ENCODE measurements around the gene LMF2.
A peak's percentile ranks its signal among the peaks of the same experiment; 100 is the strongest.

LMF2 gene

DNA sequence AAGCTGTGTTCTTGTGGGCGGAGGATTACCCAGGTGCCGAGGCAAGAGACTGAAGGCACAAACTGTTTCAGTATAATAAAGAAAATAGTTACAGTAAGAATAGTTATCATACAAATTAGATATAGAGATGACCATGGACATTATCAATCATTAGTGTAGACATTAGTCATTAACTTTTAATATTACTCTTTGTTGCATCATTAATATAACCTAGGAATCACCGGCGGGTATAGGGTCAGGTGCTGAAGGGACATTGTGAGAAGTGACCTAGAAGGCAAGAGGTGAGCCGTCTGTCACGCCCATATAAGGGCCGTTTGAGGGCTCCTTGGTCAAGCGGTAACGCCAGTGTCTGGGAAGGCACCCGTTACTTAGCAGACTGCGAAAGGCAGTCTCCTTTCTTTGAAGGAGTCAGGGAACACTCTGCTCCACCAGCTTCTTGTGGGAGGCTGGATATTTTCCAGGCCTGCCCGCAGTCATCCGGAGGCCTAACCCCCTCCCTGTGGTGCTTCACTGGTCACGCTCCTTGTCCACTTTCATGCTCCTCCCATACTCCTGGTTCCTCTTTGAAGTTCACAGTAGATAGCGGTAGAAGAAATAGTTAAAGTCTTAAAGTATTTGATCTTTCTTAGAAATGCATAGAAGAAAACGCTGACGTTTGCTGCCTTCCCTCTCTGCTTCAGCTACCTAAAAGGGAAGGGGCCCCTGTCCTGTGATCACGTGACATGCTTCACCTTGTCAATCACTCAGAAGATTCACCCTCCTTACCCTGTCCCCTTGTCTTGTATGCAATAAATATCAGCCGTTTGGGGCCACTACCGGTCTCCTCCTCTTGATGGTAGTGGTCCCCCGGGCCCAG lies 26.6 kb upstream of the LMF2 start:
- peak; percentile 68 for DNase-seq

DNA sequence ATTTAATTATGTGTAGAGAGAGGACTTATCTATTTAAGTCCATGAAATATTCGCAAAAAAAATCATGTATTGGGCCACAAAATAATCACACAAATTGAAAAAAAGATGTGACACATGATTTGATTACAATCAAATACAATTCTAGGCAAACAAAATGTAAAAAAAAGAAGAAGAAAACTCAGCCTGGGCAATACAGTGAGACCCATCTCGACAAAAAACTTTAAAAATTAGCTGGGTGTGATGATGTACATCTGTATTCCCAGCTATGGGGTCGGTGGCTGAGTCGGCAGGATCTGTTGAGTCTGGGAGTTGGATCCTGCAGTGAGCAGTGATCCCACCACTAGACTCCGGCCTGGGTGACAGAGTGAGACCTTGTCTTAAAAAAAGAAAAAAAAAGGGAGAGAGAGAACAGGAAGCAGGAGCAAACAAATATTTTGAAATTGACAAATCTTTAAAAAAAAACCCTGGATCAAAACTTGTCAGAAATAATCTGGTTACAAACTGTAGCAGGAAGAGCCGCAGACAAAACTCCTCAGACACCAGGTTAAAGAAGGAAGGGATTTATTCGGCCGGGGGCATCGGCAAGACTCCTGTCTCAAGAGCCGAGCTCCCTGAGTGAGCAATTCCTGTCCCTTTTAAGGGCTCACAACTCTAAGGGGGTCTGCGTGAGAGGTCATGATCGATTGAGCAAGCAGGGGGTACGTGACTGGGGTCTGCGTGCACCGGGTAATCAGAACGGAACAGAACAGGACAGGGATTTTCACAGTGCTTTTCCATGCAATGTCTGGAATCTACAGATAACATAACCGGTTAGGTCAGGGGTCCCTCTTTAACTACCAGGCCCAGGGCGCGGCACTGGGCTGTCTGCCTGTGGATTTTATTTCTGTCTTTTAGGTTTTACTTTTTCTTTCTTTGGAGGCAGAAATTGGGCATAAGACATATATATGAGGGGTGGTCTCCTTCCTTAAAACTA lies 25.6 kb upstream of the LMF2 start:
- peak; percentile 57 for DNase-seq

DNA sequence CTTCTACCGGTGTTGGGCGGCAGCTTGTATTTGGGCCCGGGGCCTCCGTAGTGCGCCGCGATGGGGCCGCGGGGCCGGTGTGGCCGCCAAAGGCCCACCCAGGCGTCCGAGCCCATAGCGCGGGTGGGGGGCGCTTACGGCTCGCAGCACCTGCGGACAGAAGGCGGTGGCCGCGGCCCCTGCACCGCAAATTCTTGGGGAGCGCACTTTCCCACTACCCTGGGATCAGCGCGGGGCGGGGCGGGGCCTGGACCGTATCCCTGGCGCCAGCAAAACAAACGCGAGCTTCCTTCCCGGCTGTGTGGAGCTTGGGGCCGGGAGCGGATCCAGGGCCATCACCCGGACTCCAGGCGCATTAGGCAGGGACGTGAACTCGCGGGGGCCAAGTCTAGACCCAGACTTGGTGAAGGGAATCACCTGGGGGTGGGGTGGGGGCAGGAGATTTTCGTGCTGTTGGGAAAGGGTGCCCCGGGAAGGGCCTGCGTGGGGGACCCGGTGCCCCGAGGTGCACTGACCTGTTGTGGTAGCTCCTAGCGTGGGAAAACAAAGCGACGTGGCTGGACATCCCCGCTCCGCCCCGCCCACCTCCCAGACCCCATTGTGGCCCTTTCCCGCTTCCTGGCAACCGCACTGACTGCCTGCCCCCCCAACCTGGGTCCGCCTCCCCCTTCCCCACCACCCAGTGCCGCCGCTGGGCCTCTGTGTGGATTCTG lies 24.6 kb upstream of the LMF2 start:
- DNase-seq: peak; percentile 77

DNA sequence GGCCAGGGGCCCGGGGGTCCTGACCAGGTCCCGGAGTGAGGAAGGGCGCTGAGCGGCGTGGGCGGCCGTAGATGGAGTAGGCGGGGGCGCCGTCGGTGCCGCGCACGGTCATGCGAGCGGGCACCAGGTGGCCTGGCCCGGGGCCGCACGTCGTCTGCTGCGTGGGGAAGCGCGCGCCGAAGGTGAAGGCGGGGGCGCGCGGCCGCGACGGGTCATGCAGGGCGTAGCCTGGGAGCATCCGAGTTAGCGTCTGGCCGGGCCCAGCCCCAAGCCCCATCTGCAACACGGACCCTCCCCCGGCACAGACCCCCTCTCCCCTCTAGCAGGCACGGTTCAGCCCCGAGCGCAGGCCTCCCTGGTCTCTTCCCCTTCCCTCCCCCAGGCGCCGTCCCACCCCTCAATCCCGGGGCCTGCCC lies 24.1 kb upstream of the LMF2 start:
- DNase-seq: peak; percentile 67

DNA sequence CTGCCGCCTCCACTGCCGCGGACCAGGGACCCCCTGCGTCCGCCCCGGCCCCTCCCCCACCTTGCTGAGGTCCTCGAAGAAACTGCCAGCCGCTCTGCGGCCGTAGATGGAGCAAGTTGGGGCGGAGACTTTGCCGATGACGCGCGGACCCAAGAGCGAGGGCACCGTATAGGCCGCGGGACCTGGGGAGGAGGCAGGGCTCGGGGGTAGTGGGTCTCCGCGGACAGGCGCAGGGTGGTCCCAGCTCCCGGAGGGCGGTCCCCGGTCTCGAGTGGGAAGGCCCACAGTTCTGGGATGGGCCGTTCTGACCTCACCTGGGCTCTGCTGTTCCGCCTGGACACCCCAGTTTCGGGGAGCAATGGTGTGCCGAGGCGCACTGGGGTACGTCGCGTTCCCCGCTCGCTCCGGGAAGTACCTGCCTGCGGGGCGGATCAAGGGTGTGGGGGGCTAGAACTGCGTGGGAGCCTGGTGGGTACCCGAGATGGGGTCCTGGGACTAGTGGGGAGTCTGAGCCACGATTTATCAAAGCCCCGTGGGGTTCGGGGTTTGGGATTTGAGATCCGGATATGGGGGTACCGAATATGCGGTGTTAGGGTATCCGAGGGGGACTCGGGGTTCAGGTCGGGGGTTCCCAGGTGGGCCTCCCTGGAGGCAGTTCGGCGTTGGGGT lies 23.5 kb upstream of the LMF2 start:
- peak; percentile 89 for DNase-seq

DNA sequence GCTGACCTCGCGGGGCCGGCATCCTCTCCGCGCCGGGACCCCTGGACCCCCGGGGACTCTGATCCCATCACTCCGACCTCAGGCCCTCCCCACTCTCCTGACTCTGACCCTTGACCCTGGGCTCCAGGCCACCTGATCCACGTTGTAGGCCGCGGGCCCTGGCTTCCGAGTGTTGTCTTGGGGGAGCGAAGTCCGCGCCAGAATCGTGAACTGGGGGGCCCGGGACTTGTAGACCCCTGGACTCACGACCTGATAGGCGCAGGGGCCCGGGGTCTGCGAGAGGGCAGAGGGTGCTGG lies 23.0 kb upstream of the LMF2 start:
- DNase-seq: no peak

DNA sequence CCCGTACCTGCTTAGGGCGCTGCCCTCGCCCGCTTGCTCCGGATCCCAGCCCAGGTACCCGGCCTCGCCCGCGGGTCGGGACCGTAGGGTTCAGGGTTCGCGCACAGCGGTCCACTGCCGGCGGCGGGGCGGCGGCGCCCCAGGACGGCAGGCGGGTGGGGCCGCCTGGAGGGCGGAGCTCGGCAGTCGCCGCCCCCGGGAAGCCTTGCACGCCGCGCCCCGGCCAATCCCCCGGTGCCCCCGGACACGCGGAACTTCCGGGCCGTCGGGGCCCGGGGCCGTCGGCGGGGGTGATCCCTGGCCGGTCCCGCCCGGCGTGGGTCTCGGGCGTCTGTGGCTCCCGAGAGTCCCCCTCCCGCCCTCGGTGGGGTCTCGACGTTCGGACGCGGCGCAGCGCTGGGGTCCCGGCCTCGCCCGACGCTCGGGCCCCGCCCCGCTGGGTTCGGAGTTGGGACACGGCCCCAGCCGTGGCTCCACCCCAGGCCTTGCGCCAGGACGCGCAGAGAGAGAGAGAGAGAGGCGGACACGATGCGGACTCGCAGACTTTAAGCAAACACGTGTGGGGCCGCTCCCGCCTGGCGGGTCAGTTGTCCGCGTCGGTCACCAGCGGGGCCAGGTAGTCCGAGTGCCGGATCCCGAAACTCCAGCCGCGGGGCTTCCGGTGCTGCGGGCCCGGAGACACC lies 22.5 kb upstream of the LMF2 start, which contains the start of gene TYMP:
TYMP (minus strand) TSS at position 116 of the 683 bp plus-strand sequence. CDS start 303 bp downstream, outside the sequence.
- peak; percentile 62 for DNase-seq

DNA sequence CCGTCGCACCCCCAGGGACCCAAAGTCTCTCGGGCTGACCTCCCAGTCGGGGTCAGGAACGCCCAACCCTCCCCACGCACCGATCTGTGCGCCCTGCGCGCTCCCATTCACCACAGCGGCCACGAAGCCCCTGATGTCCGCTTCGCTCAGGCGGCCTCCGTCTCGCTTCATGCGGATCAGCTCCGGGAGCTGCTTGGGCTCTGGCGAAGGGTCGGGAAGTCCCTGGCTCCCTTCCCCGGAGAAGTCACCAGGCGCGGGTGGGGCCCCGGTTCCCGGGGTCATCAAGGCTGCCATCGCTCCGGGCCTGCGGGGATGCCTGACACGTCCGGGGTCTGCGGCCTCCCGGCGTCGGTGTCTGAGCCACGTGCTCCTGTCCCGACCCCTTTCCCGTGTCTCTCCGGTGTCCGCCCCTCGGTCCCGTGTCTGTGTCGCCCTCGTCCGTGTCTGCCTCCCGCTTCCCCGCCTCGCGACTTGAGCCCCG lies 22.0 kb upstream of the LMF2 start:
- DNase-seq: peak; percentile 59

DNA sequence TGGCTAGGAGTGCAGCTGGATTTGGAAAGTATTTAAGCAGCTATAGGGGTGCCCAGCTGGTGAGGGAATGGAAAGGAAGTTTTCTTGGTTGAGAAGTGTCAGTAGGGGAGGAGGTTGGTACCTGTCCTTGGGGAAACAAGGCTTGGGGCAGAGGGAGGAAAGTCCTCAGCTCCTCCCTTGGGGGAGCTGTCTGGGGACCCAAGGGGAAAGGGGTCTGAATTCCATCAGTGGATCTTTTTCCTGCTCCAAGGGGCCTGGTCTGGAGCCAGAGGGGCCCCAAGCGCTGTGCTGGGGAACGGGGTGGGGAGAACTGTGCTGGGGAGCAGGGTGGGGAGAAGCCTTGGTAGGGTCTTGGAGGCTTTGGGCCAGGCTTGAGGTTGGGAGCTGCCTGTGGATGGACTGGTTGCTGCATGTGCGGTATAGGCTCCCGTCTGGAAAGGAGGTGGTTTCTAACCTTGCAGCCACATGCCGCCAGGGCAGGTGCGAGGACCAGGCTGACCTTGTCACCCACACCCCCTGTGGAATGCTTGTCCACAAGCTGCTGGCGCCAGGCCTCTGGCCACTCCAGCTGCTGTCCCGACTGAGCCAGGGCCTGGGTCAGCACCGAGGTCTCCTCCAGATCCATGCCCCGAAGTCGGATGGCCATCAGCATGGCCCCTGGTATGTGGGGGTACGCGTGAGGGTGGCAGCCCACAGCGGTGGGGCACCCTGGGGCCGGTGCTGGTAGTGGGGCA lies 21.3 kb upstream of the LMF2 start:
- peak; percentile 46 for DNase-seq

DNA sequence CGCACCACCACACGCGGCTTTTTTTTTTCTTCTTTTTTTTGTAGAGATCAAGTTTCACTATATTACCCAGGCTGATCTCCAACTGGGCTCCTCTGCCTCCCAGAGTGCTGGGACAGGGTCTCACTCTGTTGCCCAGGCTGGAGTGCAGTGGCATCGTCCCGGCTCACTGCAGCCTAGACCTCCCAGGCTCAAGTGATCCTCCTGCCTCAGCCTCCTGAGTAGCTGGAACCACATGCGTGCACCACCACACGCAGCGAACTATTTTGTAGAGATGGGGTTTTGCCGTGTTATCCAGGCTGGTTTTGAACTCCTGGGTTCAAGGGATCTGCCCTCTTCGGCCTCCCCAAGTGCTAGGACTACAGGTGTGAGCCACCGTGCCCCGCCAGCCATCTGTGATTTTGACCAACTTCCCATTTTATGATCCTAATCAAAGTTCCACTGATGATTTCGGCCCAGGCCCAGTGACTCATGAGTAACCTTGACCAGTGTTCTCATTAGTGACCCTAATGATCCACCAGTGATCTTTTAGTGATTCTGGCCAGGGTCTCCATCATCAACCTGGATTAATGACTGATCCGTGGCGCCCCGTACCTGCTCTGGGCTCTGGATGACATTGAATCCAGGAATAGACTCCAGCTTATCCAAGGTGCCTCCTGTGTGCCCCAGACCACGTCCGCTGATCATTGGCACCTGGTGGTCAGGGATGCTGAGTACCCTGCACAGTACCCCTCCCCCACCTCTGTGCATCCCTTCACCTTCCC lies 20.6 kb upstream of the LMF2 start:
- DNase-seq: peak; percentile 44

DNA sequence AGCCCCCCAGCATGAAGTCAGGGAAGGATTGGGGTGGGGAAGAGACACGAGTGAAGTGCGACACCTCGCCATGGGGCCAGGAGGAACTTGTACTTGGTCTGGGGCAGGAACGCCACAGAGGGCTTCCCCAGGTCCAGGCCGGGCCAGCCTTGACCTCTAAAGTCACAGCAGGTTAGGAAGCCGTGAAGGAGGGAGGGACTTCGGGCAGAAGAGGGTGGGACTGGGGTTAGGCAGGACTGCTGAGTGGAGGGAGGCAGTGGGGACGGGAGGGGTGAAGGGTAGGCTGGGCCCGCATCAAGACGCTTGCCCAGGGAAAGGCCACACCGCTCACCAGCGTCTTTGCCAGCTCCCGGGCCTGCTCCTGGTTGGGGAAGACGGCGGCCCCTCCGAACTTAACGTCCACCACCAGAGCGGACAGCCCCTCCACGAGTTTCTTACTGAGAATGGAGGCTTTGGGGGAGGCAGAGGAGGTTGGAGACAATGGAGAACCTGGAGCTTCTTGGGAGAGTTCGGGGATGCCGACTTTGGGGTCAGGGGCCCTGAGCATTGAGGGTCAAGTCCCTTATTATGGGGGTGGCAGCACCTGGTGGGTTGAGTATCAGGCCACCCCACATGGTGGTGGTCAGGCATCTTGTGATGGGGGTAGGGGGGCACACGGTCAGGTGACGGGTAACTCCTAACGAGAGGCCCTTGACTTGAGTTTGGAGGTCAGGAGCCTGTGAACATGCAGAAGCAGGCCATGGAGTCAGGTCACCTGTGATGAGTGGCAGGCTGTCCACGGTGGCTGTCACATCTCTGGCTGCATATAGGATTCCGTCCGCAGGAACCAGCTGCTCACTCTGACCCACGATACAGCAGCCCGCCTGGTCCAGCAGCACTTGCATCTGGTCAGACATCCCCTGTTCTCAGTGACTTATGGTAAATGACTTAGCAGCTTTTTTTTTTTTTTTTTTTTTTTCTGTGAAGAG lies 19.6 kb upstream of the LMF2 start:
- peak; percentile 89 for DNase-seq

DNA sequence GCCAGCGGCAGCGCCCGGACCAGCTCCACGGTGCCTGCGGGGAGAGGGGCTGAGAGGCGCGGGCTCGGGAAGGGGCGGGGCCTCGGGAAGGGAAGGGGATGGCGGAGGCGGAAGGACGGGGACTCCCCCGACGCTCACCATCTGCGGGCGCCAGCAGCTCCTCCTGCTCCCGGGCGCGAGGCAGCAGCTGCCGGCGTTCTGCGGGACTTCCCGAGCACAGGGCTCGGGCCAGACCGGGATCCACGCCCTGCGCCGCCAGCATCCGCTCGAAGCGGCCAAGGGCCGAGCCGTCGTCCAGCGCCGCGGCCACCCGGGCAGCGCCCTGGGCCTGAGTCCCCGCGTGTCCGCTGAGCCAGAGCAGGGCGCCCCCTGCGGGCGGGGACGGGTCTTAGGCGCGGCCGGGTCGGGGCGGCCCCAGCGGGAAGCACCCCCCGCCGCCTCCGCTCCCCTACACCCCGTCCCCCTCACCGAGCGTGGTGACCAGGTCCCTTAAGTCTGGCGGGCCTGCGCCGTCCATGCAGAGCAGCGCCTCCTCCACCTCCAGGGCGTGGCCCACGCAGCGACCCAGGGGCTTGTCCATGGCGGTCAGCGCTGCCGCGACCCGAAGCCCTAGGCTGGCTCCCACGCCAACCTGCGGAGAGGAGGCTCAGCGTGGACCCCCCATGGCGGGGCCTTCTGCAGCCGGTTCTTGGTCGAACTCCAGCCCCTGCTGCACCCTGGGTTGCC lies 18.8 kb upstream of the LMF2 start:
- DNase-seq: peak; percentile 84

DNA sequence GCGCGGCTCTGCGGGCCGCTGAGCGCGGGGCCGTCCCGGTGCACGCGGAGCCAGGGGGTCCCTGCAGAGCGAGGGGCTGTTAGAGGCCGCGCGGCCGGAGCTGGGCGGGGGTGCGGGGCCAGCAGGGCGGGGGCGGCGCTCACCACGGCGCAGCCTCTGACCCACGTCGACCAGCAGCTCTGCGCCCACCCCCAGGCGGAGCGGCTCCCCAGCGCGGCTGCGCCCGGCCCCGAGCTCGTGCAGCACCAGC lies 18.3 kb upstream of the LMF2 start:
- DNase-seq: no peak

DNA sequence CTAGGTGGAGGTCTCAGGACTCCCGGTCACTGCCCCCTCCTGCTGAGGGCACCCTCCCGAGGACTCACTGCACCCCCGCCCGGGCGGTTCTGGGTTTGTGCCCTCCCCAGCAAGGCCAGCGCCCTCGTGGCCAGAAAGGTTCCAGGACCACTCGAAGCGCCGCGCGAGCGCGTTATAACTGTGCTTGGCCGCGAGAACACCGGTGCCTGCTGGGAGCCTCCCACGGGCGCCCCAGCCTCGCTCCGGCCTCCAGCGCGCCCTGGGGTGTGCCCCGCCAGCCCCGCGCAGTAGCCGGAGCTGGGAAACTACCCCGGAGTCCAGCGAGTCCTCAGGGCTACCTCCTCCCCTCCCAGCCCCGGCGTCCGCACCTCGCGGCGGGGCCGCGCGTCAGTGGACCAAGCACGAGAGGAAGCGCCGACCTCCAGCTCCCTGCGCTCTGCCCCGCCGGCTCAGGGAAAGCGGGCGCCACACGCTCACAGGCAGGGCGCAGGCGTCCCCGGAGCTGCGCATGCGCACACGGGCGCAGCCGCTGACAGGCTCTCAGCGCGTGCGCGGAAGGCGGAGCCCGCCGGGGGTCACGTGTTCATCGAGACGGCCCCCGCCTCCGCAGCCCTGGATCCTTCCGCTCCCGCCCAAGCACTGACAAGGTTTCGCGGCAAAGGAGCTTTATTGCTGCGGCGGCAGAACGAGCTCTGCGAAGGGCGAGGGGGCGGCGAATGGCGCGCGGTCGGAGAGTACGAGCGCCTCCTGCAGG lies 17.8 kb upstream of the LMF2 start, which contains the start of gene SCO2:
SCO2 (minus strand) TSS at position 495 of the 754 bp plus-strand sequence. CDS start 1,187 bp downstream, outside the sequence.
- peak; percentile 98 for DNase-seq

DNA sequence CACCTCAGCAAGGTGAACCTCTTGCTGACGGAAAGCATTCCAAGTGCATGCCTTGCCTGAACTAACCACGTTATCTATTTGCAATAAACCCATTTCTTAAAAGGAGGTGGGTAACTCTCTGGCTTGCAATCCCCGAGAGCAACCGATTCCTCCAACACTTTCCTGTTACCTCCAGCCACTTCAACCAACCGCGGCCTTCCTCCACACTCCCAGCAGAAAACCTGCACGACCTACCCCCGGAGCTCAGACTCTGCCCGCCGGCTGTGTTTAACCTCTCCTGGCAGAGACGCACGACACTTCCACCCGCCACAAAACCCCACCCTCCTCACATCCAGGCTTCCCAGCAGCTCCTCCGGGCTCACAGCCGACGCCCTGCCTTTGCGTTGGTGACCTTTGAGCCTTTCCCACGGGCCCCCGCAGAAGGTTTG lies 17.2 kb upstream of the LMF2 start:
- DNase-seq: peak; percentile 63

DNA sequence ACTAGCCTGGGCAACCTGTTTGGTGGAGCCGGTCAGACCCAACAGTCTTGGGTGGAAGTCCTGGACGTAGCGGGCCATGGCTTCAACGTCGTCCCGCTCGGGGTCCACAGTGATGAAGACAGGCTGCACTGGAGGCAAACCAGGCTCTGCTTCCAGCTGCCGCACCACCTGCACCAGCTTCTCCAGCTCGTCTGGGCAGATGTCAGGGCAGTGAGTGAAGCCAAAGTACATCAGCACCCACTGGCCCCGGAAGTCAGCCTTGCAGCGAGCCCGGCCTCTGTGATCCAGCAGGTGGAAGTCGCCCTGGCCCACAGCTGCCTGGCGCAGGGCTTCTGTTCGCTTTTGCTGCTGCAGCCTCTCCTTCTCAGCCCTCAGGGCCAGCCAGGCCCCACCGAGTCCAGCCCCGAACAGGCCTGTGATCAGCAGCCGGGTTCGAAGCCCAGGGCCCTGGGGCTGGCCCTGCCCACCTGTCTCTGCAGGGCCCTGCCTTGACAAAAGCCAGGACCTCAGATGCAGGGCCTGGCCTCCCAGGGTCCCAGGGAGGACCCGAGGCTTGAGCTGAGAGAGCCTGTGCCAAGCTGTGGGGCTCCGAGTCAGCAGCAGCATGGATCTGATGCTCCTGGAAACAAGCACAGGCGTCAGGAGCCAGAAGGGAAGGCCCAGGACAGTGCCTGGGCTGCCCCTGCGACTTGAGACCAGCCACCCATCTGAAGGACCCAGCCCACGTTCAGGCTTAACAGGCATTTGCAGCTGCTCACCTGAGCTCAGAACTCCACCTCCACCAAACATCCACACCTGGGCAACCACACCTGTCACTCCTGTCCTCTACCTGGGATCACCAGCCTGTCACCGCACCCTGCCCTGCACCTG lies 16.5 kb upstream of the LMF2 start:
- DNase-seq: peak; percentile 70

DNA sequence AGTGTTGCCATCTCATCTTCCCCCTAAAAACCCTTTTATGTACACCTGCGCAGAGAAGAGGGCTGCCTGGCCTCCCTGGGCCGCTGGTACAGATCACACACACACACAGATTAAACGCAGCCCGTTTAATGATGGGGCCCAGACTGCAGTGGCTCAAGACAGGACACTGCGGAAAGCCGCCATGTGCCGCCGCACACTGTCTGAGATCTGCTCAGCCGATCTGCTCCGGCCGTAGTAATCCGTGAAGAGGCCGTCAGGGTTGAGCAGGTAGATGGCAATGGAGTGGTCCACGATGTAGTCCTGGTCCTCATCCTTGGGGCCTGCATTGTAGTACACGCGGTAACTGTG lies 15.9 kb upstream of the LMF2 start:
- no peak for DNase-seq

Measured in islet precursor cell (in vitro differentiated cells).